HCEC 1CT (cell line): ENCODE results near the gene CCDC34.
"Not testable (repeated sequence)": the region's sequence is repeated elsewhere in the genome, so short reads cannot be mapped to it uniquely, and the experiment has no call there.

Experiments used
- DNase-seq: peaks from one replicate; pipeline ENCODE4 v3.0.0-alpha.2; 2017

CCDC34 gene

GRCh38 chr11:27361649-27362431 is 1.2 kb downstream of the CCDC34 start:
- no peak for DNase-seq

- peak; percentile 2 for DNase-seq
Observed at GRCh38 chr11:27358296-27358695, 4.7 kb downstream of the CCDC34 start.

GRCh38 chr11:27357250-27357649 is 5.8 kb downstream of the CCDC34 start:
- DNase-seq = no peak

- DNase-seq = no peak
Observed at GRCh38 chr11:27356624-27357222, 6.3 kb downstream of the CCDC34 start.

- no peak for DNase-seq
Observed at GRCh38 chr11:27355575-27356104, 7.4 kb downstream of the CCDC34 start.

- DNase-seq = no peak
Observed at GRCh38 chr11:27354359-27354965, 8.6 kb downstream of the CCDC34 start.

- DNase-seq = peak; percentile 77
Observed at GRCh38 chr11:27353593-27354358, 9.2 kb downstream of the CCDC34 start.

- no peak for DNase-seq
Observed at GRCh38 chr11:27352781-27353180, 10.2 kb downstream of the CCDC34 start.

GRCh38 chr11:27350511-27350910 is 12.5 kb downstream of the CCDC34 start:
- DNase-seq = no peak

GRCh38 chr11:27349919-27350318 is 13.1 kb downstream of the CCDC34 start:
- no peak for DNase-seq

- DNase-seq = no peak
Observed at GRCh38 chr11:27348340-27348873, 14.6 kb downstream of the CCDC34 start.

GRCh38 chr11:27347359-27348339 is 15.4 kb downstream of the CCDC34 start:
- DNase-seq = no peak

GRCh38 chr11:27339941-27340340 is 23.1 kb downstream of the CCDC34 start:
- DNase-seq = no peak

GRCh38 chr11:27334764-27335163 is 28.3 kb downstream of the CCDC34 start:
- DNase-seq = not testable (repeated sequence)

- peak; percentile 37 for DNase-seq
Observed at GRCh38 chr11:27331981-27332380, 31.0 kb downstream of the CCDC34 start.

GRCh38 chr11:27330633-27331270 is 32.3 kb downstream of the CCDC34 start:
- no peak for DNase-seq

GRCh38 chr11:27329867-27330632 is 33.0 kb downstream of the CCDC34 start:
- no peak for DNase-seq

GRCh38 chr11:27328614-27329013 is 34.4 kb downstream of the CCDC34 start:
- DNase-seq = no peak

- not testable (repeated sequence) for DNase-seq
Observed at GRCh38 chr11:27327064-27327463, 36.0 kb downstream of the CCDC34 start.

- not testable (repeated sequence) for DNase-seq
Observed at GRCh38 chr11:27322196-27322595, 40.8 kb downstream of the CCDC34 start.
